PFSK-1 (cell line): ENCODE measurements around the gene STK11.

Source experiments
- FOXP2 ChIP-seq: optimal IDR thresholded peaks from 2 replicates; pipeline ENCODE3; 2011; ENCODE audit warnings: borderline replicate concordance, control low read depth, inconsistent platforms; ENCODE audit not compliant: insufficient read depth; ENCODE audit errors: extremely low read length, extremely low read depth
- POLR2AphosphoS5 ChIP-seq: IDR thresholded peaks from 2 replicates; pipeline ENCODE4 v1.6.1; 2012; ENCODE audit warnings: low read depth, mild to moderate bottlenecking, control low read depth, low read length, moderate library complexity
- SIN3A ChIP-seq: IDR thresholded peaks from 2 replicates; pipeline ENCODE4 v1.6.1; 2012; ENCODE audit warnings: mild to moderate bottlenecking, low read length, moderate library complexity, borderline replicate concordance; ENCODE audit not compliant: insufficient read depth
- TAF1 ChIP-seq: IDR thresholded peaks from 2 replicates; pipeline ENCODE4 v1.6.1; 2012; ENCODE audit warnings: low read length, control low read depth, borderline replicate concordance; ENCODE audit not compliant: insufficient read depth
- TF ChIP-seq, protein P1 (sequence below), 2 experiments: IDR thresholded peaks; 2 replicates each; pipeline versions ENCODE4 v1.6.1 to v1.8.0; 2011 to 2012; ENCODE audit warnings: low read depth in 2 of 2, low read length in 2 of 2, control low read depth in 1 of 2, inconsistent platforms in 1 of 2, mild to moderate bottlenecking in 1 of 2, moderate library complexity in 1 of 2; ENCODE audit not compliant: insufficient read depth in 1 of 2

STK11 gene

GRCh38 chr19:1272423-1273262 lies 67.1 kb downstream of the STK11 start:
- TF ChIP-seq SIN3A (no peak), POLR2AphosphoS5 (no peak), TAF1 (no peak), FOXP2 (no peak)
- TF ChIP-seq, protein P1, sequence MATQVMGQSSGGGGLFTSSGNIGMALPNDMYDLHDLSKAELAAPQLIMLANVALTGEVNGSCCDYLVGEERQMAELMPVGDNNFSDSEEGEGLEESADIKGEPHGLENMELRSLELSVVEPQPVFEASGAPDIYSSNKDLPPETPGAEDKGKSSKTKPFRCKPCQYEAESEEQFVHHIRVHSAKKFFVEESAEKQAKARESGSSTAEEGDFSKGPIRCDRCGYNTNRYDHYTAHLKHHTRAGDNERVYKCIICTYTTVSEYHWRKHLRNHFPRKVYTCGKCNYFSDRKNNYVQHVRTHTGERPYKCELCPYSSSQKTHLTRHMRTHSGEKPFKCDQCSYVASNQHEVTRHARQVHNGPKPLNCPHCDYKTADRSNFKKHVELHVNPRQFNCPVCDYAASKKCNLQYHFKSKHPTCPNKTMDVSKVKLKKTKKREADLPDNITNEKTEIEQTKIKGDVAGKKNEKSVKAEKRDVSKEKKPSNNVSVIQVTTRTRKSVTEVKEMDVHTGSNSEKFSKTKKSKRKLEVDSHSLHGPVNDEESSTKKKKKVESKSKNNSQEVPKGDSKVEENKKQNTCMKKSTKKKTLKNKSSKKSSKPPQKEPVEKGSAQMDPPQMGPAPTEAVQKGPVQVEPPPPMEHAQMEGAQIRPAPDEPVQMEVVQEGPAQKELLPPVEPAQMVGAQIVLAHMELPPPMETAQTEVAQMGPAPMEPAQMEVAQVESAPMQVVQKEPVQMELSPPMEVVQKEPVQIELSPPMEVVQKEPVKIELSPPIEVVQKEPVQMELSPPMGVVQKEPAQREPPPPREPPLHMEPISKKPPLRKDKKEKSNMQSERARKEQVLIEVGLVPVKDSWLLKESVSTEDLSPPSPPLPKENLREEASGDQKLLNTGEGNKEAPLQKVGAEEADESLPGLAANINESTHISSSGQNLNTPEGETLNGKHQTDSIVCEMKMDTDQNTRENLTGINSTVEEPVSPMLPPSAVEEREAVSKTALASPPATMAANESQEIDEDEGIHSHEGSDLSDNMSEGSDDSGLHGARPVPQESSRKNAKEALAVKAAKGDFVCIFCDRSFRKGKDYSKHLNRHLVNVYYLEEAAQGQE (IDR thresholded peaks at IDR 0.05; ENCODE audit: insufficient read depth in 1 of 2, low read depth in 2 of 2, low read length in 2 of 2): no peak

GRCh38 chr19:1273263-1274041 lies 67.9 kb downstream of the STK11 start:
- no peak for TF ChIP-seq FOXP2
- no peak; the same call in 1 of the 2 replicates for TF ChIP-seq POLR2AphosphoS5
- no peak for TF ChIP-seq SIN3A
- TF ChIP-seq, protein P1 (IDR thresholded peaks at IDR 0.05; ENCODE audit: insufficient read depth in 1 of 2, low read depth in 2 of 2, low read length in 2 of 2): no peak
- no peak for TF ChIP-seq TAF1

DNA sequence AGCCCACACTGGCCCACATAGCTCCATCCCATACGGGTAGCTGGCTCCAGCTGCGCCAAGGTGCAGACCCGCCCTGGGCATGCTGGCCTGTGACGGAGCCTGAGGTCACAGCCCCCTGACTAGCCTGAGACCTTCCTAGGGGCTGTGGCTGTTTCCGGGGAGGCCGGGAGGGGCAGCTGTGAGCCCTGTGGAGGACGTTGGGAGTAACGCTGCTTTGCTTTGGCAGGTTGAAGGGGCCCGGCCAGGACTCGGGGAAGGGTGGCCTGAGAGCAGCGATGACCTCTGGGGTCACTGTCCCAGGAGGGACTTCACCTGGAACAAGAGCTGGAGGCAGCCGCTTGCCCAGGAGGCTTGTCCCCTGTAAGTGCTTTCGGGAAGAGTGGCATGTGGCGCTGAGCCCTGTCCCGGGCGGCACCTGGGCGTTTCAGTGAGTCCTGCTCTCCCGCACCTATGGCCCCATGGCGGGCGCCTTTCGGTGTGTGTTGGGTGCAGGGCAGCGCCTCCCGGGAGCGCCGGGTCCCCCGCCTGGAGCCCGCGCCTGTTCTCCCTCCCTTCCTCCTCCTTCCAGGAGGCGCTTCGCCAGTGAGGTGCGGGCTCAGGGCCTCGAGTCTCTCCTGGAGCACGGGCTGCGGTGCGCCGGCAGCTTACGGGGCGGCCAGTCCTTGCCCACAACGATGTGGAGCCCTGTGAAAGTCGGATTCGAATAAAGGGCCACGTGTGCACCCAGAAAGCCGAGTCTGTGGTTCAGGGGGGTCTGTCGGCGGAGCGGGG lies 68.7 kb downstream of the STK11 start:
- peak; percentile 10; the same call in 1 of the 2 replicates for TF ChIP-seq POLR2AphosphoS5
- TF ChIP-seq, protein P1 (IDR thresholded peaks at IDR 0.05; ENCODE audit: insufficient read depth in 1 of 2, low read depth in 2 of 2, low read length in 2 of 2): no peak

GRCh38 chr19:1274852-1275259 lies 69.3 kb downstream of the STK11 start:
- no peak for TF ChIP-seq SIN3A
- TF ChIP-seq POLR2AphosphoS5: no peak

- TF ChIP-seq TAF1 (peak; percentile 69; the same call in 1 of the 2 replicates), FOXP2 (no peak), SIN3A (peak; percentile 44; the same call in 1 of the 2 replicates), POLR2AphosphoS5 (peak; percentile 88)
- TF ChIP-seq, protein P1 (IDR thresholded peaks at IDR 0.05; ENCODE audit: insufficient read depth in 1 of 2, low read depth in 2 of 2, low read length in 2 of 2): no peak
These were observed 69.8 kb downstream of the STK11 start, which contains the start of gene FAM174C for GRCh38 chr19:1275260-1275975. FAM174C (plus strand) TSS chr19:1275530; CDS start chr19:1275550, 20 bp downstream.
